GM19239 (cell line): ENCODE measurements around the gene GPC5.
"Not testable (repeated sequence)": the region's sequence is repeated elsewhere in the genome, so short reads cannot be mapped to it uniquely, and the experiment has no call there.

Experiments
- DNase-seq: peaks from one replicate; pipeline ENCODE4 v3.0.0; 2011; ENCODE audit warnings: low spot score; ENCODE audit not compliant: insufficient read length
- FAIRE-seq: peaks from 2 replicates; lab custom pipeline; 2011; peaks lifted over from hg19 to GRCh38; lab: Jason Lieb, UNC

Gene GPC5

GRCh38 chr13:91368676-91369440 is 29.6 kb upstream of the GPC5 start:
- FAIRE-seq (no peak), DNase-seq (no peak)

GRCh38 chr13:91369441-91369831 is 29.0 kb upstream of the GPC5 start:
- DNase-seq (no peak), FAIRE-seq (no peak)

DNA sequence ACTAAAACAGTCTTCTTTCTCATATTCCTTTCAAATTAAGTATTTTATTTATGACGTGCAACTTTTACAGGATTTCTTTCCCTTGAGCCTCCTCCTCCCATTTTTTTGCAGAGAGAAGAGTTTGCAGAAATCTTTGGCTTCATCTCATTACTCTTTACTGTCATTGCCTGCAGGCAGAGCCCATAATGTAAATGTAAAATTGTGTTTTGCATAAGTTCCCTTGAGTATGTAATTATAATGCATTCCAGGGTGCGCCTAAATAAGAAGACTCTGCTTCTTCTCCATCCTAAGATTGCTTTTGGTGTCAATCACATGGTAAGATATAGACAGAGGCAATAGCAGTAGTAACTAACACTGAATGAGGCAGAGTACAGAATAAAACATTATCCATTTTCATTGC is 27.9 kb upstream of the GPC5 start:
- FAIRE-seq = no peak
- DNase-seq = no peak

GRCh38 chr13:91372911-91373310 is 25.5 kb upstream of the GPC5 start:
- DNase-seq (no peak), FAIRE-seq (no peak)

- DNase-seq (peak; percentile 27), FAIRE-seq (peak; percentile 93)
These were observed 23.2 kb upstream of the GPC5 start for GRCh38 chr13:91375116-91375729.

GRCh38 chr13:91381371-91381770 is 17.1 kb upstream of the GPC5 start:
- no peak for DNase-seq
- no peak for FAIRE-seq

- no peak for DNase-seq
- FAIRE-seq = no peak
These were observed 14.6 kb upstream of the GPC5 start for GRCh38 chr13:91383836-91384235.

DNA sequence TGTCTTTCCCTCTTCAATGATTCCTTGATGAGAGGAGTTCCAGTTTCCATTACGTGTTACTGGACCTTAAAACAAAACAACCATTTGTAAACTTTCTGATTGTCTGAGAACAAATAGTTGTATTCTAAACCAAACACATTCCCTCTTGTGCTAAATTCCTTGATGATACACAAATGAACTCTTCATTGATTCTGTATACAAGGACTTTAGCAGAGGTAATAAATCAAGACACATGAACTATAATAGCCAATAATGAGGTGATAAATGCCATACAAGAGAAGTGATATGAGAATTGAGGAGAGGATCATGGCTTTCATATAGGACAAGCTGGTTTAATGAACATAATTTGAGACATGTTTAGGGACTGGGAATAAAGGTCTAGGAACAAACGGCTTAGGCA is 13.5 kb upstream of the GPC5 start:
- DNase-seq = no peak
- no peak for FAIRE-seq

- DNase-seq = no peak
- FAIRE-seq = peak; percentile 47
These were observed 9.2 kb upstream of the GPC5 start for GRCh38 chr13:91389186-91389585.

DNA sequence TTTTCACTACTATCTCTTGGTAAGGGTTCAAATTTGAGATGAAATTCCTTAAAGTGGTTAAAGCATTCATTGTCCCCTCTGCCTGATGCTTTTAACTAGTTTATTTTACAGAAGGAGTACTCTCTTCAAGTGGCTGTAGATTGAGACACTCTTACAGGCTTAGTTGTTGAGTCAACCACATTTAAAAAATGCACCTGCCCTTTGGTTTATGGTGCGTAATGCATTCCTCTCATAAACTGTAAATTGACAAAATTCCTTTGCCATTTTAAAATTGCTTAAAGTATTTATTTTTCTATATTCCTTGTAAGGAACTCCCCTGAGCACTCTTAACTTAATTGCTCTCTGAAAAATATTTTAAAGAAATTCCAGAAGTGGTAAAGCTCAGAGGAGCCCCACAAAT is 826 bp upstream of the GPC5 start:
- DNase-seq (no peak), FAIRE-seq (no peak)

- peak; percentile 45 for FAIRE-seq
- DNase-seq = no peak
These were observed 1.0 kb downstream of the GPC5 start for GRCh38 chr13:91399189-91400062.

GRCh38 chr13:91400063-91400399 is 1.6 kb downstream of the GPC5 start:
- FAIRE-seq (no peak), DNase-seq (no peak)

GRCh38 chr13:91400671-91401070 is 2.2 kb downstream of the GPC5 start:
- DNase-seq (no peak), FAIRE-seq (peak; percentile 49)

GRCh38 chr13:91401920-91402319 is 3.5 kb downstream of the GPC5 start:
- FAIRE-seq (no peak), DNase-seq (no peak)

DNA sequence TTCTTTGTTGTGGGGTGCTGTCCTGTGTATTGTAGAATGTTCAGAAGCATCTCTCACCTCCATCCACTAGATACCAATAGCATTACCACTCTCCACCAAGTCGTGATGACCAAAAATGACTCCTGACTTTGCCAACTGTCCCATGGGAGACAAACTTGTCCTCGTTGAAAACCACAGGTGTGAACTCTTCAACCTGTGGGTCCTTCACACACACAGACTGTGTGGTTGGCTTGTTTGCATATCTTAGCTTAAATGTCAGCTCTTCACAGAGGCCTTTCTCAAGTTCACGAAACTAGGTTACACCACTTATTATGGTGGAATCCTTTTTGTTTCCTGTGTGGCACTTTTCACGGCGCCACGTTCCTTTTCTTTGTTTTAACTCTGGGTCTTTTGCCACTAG is 6.8 kb downstream of the GPC5 start:
- DNase-seq (no peak), FAIRE-seq (peak; percentile 72)

DNA sequence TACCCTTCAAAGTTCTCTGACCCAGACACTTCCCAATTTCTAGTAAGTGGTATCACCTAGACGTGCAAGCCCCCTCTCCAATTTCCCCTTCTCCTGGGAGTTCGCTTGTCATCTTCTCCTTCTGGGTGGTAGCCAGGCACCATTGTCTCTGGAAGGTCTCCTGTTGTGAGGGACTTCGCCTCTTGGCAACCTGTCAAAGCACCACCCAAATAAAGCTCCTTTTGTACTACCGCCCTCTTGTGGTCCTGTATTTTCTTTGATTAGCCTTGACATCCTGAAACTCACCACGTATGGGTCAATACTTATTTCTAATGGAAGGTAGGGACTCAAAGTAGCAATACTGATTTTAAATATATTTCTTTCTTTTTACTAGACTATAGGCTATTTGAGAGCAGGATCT is 8.2 kb downstream of the GPC5 start:
- FAIRE-seq (peak; percentile 89), DNase-seq (no peak)

DNA sequence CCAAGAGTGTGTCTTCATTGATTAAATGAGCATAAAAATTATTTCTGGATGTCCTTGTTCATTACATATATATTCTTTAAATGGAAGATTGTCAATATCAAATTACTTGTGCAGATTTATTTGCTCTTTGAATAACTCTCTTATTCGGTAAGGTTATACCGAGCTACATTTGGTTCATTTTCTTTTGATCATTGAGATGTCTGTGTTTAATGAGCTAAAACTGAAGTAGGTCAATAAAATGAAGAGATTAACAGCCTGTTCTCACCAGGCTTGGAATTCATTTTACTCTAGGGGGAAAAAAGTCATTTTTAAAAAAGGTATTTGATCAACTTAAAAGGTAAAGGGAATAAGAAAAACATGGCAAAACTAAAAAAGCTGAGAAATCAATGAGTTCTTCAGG is 10.6 kb downstream of the GPC5 start:
- DNase-seq (no peak), FAIRE-seq (no peak)

DNA sequence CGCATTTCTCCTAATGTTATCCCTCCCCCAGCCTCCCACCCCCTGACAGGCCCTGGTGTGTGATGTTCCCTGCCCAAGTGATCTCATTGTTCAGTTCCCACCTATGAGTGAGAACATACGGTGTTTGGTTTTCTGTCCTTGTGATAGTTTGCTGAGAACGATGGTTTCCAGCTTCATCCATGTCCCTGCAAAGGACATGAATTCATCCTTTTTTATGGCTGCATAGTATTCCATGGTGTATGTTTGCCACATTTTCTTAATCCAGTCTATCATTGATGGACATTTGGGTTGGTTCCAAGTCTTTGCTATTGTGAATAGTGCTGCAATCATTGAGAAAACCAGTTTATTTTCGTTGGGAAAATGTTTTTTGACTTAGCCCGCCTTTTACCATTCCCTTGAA is 18.2 kb downstream of the GPC5 start:
- not testable (repeated sequence) for FAIRE-seq, DNase-seq

DNA sequence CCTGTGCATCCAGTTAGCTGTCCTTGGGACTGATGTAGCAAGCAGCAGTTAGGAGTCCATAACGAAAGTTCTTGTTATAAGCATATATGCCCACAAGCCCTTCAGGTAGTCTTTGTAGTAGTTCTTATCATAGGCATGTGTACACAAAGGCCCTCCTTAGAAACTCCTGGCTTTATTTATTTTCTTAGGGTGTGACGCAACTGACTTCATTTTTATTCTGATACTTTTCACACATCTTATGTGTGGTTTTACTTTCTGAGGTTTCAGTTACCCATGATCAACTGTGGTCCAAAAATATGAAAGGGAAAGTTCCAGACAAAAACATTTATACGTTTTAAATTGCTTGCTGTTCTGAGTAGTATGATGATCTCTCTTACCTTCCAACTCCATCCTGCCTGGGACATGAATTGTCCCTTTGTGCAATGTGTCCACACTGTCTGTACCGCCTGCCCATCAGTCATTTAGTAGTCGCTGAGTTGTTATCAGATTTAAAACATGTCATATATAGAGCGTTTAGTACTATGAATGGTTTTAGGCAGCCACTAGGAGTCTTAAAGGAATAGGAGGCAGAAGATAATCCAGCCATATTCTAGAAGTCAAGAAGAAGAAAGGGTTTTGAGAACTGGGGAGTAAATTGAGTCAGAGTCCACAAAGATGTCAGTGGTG is 19.4 kb downstream of the GPC5 start:
- DNase-seq = no peak
- FAIRE-seq = no peak

- DNase-seq (no peak), FAIRE-seq (no peak)
These were observed 28.5 kb downstream of the GPC5 start for GRCh38 chr13:91426913-91427312.

DNA sequence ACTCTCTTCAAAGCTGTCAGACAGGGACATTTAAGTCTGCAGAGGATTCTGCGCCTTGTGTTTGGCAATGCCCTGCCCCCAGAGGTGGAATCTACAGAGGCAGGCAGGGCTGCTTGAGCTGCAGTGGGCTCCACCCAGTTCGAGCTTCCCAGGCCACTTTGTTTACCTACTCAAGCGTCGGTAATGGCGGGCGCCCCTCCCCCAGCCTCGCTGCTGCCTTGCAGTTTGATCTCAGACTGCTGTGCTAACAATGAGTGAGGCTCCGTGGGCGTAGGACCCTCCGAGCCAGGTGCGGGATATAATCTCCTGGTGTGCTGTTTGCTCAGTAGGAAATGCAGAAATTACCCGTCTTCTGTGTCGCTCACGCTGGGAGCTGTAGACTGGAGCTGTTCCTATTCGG is 40.3 kb downstream of the GPC5 start:
- not testable (repeated sequence) for FAIRE-seq, DNase-seq
